GM18498 (cell line): ENCODE results near the gene WWOX.

Experiments
- ATAC-seq: cut with Tn5 transposase; IDR thresholded peaks from one replicate; pipeline ENCODE4 v1.9.1; 2021; ENCODE audit warnings: mild to moderate bottlenecking, moderate library complexity; ENCODE audit not compliant: unreplicated experiment

WWOX gene

GRCh38 chr16:78773291-78773702, 673.8 kb downstream of the WWOX start:
- no peak for ATAC-seq

- no peak for ATAC-seq
Measured at GRCh38 chr16:78773706-78774105, 674.3 kb downstream of the WWOX start.

GRCh38 chr16:78775161-78775561, 675.7 kb downstream of the WWOX start:
- ATAC-seq, result no peak

DNA sequence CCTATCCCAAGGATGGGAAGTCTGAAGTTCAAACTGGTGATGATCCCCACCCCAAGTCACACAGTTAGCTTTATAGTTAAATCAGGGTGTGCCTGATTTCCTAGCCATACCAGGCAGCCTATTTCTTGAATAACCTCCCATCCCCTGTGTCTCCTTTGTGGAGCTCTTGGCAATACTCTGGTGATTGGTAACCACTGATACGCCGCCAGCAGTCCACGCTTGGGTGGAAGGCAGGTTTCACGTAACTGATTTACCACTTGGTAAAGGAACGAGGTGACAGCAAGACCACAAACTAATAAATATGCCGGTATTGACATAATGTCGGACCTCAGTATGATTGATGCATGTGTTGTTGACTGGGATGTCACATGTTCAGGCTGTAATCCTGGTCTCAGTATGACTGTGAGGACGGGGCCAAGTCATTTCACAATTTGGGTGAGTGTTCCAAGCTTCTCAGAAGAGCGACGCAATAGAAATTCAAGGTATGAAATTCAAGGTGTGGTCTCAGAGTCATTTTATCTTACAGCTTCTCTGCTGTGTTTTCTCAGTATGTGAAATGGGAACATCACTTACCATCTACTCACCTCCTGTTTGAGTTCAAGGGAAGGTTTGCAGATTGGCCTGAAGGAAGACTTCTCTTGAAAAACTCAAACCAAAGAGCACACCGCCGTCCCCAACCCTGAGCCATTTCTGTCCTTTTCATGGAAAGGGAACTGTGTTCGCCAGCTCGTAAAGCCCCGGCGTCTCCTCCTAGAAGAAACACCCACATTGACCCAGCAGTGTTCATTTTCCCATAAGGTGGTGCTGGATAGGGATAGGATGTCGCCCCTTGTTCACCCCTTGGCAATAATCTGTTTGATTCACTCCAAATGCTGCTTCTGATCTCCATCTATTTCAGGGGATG, 678.9 kb downstream of the WWOX start:
- no peak for ATAC-seq

DNA sequence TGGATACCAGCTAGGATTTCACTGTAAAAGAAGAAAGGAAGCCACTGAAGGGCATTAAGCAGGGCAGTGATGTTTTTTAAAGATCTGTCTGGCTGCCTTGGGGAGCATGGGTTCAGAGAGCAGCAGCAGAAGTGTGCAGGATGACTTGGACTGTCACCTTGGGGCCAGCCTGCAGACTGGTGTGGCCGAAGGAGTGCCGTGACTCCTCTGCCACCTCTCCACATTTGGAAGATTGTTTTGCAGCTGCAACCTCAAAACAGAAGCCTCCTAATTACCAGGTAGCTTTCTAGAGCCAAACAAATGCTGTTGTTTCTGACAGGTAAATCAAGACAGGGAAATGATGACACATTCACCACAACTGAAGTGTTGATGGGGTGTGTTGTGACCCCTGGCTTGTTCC, 681.4 kb downstream of the WWOX start:
- ATAC-seq, result no peak

- ATAC-seq, result no peak
Measured at GRCh38 chr16:78782572-78782971, 683.1 kb downstream of the WWOX start.

- ATAC-seq, result no peak
Measured at GRCh38 chr16:78783570-78784079, 684.2 kb downstream of the WWOX start.

GRCh38 chr16:78784771-78785170, 685.3 kb downstream of the WWOX start:
- no peak for ATAC-seq

DNA sequence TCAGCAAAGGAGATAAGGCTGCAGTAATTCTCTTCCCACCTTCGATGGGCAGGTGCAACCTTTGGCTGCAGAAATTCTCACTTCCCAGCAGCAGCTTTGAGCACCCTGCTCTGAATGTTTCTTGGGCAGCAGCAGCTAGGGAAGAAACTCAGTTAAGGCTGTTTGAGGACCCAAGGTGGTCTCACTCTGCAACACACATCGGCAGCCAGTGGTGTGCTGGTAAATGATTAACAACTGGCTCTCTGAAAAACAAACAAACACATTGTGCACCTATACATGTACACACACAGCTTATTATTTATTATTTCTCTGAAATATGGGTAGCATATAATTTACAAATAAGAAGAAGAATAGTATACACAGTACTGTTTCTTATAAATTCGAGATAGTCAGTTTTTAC, 685.8 kb downstream of the WWOX start:
- ATAC-seq, result no peak

GRCh38 chr16:78786635-78787034, 687.2 kb downstream of the WWOX start:
- no peak for ATAC-seq

DNA sequence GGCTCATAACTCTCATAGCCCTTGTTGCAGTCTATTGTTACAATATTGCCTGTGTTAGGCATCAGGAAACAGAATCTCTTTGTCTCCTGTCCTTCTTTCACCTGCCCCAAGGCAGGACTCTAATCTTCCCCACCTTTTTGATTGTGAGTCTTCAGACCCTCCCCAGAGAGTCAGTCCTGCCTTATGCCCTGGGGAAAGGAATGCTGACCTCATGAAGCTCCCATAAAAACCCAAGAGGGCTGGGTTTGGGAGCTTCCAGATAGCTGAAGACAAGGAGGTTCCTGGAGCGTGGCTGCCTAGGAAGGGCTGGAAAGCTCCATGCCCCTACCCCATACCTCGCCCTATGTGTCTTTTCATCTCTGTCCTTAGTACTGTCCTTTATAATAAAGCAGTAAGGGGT, 688.8 kb downstream of the WWOX start:
- ATAC-seq, result no peak

- ATAC-seq, result no peak
Measured at GRCh38 chr16:78788696-78789095, 689.2 kb downstream of the WWOX start.

GRCh38 chr16:78789561-78789960, 690.1 kb downstream of the WWOX start:
- no peak for ATAC-seq

DNA sequence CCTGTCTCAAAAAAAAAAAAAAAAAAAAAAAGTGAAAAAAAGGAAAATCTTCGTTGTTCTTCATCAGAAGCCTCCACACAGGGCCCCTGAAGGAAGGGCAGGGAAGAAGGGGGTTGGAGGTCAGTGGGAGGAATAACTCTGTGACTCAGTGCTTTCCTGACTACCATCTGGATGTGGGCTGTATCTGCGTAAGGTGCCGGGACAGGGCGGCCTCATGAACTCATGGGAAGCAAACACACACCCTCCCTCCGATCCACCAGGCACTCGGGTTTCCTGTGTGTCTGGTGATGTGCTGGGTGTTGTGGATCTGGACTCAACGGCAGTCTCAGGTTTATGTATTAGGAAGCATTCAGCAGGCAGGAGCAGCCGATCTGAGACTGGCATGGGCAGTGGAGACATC, 691.6 kb downstream of the WWOX start:
- ATAC-seq, result no peak

DNA sequence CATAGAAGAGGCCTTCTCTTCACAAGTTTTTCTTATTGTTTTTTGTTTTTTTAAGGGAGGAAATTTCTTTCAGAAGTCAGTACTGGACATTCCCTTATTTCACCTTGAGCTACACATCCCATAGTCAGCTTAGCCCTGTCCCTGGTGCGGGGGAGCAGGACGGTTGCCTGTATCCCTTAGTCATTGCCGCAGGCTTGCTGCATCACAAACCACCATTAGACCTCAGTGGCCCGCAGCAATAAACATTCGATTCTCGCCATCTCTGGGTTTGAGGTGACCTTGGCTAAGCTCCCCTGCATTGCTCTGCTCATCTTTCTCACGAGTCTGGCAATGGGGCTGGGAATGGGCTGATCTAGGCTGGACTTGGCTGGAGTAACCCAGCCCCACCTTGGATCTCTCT, 692.5 kb downstream of the WWOX start:
- no peak for ATAC-seq

DNA sequence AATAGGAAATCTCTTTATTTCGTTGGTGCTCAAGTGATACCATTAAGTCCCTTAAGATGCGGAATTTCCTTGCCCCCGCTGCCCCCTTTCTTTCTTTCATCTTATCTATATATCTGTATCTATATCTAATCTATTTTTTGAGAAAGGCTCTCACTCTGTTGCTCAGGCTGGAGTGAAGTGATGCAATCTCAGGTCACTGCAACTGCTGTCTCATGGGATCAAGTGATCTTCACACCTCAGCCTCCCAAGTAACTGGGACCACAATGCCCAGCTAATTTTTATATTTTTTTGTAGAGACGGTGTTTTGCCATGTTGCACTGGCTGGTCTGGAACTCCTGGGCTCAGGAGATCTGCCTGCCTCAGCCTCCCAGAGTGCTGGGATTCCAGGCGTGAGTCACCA, 693.5 kb downstream of the WWOX start:
- no peak for ATAC-seq

GRCh38 chr16:78794581-78795250, 695.3 kb downstream of the WWOX start:
- ATAC-seq, result no peak

DNA sequence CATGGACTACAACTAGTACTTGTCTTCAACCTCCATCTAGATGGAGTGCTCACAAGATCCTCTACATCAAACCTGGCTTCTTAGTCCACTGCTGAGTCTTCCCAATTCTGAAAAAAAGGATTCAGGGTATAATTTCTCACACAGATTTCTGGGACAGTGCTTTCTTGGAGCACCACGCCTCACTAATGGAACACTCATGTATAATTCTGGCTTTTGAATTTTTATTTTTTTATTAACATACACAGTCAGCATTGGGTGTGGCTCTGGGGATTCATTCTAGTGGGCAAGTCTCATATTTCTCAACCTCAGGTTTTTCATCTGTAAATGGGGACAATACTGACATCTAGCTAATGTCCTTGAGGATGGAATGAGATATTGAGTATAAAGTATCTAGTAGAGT, 696.0 kb downstream of the WWOX start:
- no peak for ATAC-seq

DNA sequence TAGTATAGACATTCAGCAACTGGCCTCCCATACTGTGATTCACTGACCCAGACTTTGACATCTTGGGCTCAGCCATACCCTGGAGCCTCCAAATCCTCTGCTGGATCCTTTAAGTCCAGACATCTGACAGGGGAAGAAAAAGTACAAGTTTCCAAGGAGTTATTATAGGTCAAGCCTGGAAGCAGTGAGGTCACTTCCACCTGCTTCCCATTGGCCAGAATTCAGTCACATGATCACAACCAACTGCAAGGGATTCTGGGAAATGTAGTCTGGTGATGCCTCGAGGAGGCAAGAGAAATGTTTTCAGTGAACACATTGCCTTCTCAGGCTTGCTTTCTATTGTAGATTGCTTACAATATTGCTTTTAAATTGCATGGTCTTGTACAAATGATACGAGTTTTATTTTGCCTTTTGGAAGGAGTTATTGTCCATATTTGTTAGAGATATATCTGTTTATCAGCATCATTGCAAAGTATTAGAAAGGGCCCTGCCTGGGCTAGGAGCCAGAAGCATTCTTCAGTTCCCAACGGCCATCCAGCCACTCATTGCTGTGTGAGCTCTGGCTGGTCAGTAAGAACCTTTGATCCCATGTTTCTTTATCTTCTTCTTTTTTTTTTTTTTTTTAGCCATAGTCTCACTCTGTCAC, 696.9 kb downstream of the WWOX start:
- no peak for ATAC-seq

DNA sequence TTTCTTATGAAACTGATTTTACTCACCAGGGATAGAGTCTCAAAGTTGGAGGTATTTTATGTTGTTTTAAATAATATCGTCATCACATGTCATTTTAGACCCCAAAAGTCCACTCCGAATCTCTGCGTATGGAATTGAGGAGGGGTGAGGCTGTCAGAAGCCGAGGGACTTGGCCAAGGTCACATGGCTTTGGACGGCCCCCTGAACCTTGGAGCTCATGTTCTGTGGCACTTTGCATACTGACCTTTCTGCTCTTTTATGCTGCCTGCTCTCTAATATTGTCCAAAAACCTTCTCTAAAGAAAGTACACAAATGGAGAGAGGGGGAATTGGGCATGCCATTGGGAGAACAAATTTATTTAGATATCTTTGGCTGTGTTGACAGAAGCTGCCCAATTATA, 700.0 kb downstream of the WWOX start:
- no peak for ATAC-seq

- no peak for ATAC-seq
Measured at GRCh38 chr16:78800523-78800922, 701.1 kb downstream of the WWOX start.
